T-helper 22 cell (primary cell): ENCODE measurements around the gene BCAS3.

Source experiments
- DNase-seq: peaks from one replicate; pipeline ENCODE4 v3.0.0-alpha.2; 2020; ENCODE audit warnings: low read depth

Gene BCAS3

GRCh38 chr17:61294777-61295176 lies 617.1 kb downstream of the BCAS3 start:
- DNase-seq, result no peak

GRCh38 chr17:61296058-61296457 lies 618.4 kb downstream of the BCAS3 start:
- DNase-seq, result no peak

GRCh38 chr17:61299517-61300513 lies 622.2 kb downstream of the BCAS3 start:
- DNase-seq, result no peak

GRCh38 chr17:61302953-61303816 lies 625.5 kb downstream of the BCAS3 start:
- no peak for DNase-seq

- DNase-seq, result no peak
These were observed 626.1 kb downstream of the BCAS3 start for GRCh38 chr17:61303817-61304096.

GRCh38 chr17:61305024-61305423 lies 627.4 kb downstream of the BCAS3 start:
- DNase-seq, result no peak

GRCh38 chr17:61306003-61306402 lies 628.4 kb downstream of the BCAS3 start:
- DNase-seq, result no peak

GRCh38 chr17:61307905-61308886 lies 630.5 kb downstream of the BCAS3 start:
- no peak for DNase-seq

GRCh38 chr17:61309362-61310256 lies 632.0 kb downstream of the BCAS3 start:
- DNase-seq, result no peak

- DNase-seq, result no peak
These were observed 632.9 kb downstream of the BCAS3 start for GRCh38 chr17:61310590-61310989.

- DNase-seq, result no peak
These were observed 635.0 kb downstream of the BCAS3 start for GRCh38 chr17:61312406-61313295.

GRCh38 chr17:61313461-61314326 lies 636.0 kb downstream of the BCAS3 start:
- DNase-seq, result no peak

GRCh38 chr17:61314368-61315078 lies 636.9 kb downstream of the BCAS3 start:
- no peak for DNase-seq

GRCh38 chr17:61316633-61317032 lies 639.0 kb downstream of the BCAS3 start:
- no peak for DNase-seq

- DNase-seq, result no peak
These were observed 640.1 kb downstream of the BCAS3 start for GRCh38 chr17:61317779-61318178.

GRCh38 chr17:61318684-61319098 lies 641.0 kb downstream of the BCAS3 start:
- no peak for DNase-seq

GRCh38 chr17:61321344-61321743 lies 643.7 kb downstream of the BCAS3 start:
- no peak for DNase-seq
